ENCODE data around the gene FAT1.

GRCh38 chr4:186566068-186566467 is 157.6 kb downstream of the FAT1 start:
- no peak for TF ChIP-seq TAF1 (IDR thresholded peaks at IDR 0.05; ENCODE audit: low read depth)
- no peak for TF ChIP-seq FOXM1 (IDR thresholded peaks at IDR 0.05; ENCODE audit: borderline replicate concordance, low read depth)
- no peak for TF ChIP-seq REST (IDR thresholded peaks at IDR 0.05; ENCODE audit: low read depth)
- TF ChIP-seq RAD21 (IDR thresholded peaks at IDR 0.05; ENCODE audit: low read depth): no peak
- TF ChIP-seq EP300 (IDR thresholded peaks at IDR 0.05; ENCODE audit: borderline replicate concordance): no peak
- no peak for TF ChIP-seq YY1 (IDR thresholded peaks at IDR 0.05; ENCODE audit: low read depth)
- TF ChIP-seq USF1 (IDR thresholded peaks at IDR 0.05): no peak
- no peak for TF ChIP-seq CEBPB (IDR thresholded peaks at IDR 0.05)
- no peak for TF ChIP-seq TEAD4 (IDR thresholded peaks at IDR 0.05)
- TF ChIP-seq ZBTB7A (IDR thresholded peaks at IDR 0.05; ENCODE audit: low read depth): no peak
- TF ChIP-seq CREB1 (IDR thresholded peaks at IDR 0.05; ENCODE audit: low read depth): no peak
- TF ChIP-seq EGR1 (IDR thresholded peaks at IDR 0.05): no peak
- no peak for TF ChIP-seq TCF12 (IDR thresholded peaks at IDR 0.05; ENCODE audit: low read depth)
